Activated CD8-positive, alpha-beta memory T cell treated with anti-CD3 and anti-CD28 coated beads for 1 hour (primary cell): ENCODE results near the gene LCN15.
"Not testable (repeated sequence)": the region's sequence is repeated elsewhere in the genome, so short reads cannot be mapped to it uniquely, and the experiment has no call there.

Experiments used
- DNase-seq, 2 donors: peaks; one replicate each; pipeline ENCODE4 v3.0.0-alpha.2; 2020; ENCODE audit warnings: low read depth in 1 of 2; ENCODE audit errors: extremely low read depth in 1 of 2

Gene LCN15

DNA sequence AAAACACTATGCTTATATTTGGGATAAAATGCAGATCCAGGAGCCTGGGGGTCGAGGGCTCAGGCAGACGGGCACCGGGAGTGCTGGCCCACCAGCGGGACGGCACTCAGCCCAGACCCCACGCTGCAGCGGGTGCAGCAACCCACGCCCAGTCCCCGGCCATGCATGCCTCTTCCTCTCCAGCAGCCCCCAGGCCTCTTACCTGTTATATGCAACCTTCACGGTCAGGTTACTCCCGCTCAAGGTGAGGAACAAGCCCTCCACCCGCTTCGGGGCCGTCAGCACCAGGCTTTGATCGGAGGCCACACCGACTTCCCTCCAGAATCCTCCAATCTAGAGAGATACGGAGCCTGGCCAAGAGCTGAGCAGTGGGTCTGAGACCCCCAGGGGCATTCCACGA, 7.5 kb downstream of the LCN15 start:
- DNase-seq = no peak

DNA sequence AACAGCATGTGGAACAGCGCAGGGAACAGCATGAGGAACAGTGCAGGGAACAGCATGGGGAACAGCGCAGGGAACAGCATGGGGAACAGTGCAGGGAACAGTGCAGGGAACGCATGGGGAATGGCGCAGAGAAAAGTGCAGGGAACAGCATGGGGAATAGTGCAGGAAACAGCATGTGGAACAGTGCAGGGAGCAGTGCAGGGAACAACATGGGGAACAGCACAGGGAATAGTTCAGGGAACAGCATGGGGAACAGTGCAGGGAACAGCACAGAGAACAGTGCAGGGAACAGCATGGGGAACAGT, 8.2 kb downstream of the LCN15 start:
- no peak for DNase-seq

DNA sequence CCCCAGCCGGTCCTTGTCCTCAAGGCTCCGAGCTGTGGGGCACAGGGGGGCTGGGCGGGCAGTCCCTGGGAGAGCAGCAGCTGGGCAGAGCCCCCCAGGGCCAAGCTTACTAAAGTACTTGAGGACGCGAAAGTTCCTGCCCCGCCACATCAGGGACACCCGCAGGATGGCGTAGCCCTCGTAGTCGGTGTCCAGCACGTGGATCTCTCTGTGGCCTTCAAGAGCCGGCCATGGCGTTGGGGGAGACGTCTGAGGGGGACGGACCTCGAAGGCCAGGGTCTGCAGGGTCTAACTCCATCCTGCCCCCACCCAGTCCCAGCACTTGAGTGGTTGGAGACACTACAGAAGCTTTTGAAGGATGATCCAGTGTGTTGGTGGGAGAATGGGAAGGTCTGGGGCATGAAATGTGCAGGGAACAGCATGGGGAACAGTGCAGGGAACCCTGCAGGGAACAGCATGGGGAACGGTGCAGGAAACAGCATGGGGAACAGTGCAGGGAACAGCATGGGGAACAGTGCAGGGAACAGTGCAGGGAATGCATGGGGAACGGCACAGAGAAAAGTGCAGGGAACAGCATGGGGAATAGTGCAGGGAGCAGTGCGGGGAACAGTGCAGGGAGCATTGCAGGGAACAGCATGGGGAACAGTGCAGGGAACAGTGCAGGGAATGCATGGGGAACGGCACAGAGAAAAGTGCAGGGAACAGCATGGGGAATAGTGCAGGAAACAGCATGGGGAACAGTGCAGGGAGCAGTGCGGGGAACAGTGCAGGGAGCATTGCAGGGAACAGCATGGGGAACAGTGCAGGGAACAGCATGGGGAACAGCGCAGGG, 8.8 kb downstream of the LCN15 start:
- DNase-seq = not testable (repeated sequence)

DNA sequence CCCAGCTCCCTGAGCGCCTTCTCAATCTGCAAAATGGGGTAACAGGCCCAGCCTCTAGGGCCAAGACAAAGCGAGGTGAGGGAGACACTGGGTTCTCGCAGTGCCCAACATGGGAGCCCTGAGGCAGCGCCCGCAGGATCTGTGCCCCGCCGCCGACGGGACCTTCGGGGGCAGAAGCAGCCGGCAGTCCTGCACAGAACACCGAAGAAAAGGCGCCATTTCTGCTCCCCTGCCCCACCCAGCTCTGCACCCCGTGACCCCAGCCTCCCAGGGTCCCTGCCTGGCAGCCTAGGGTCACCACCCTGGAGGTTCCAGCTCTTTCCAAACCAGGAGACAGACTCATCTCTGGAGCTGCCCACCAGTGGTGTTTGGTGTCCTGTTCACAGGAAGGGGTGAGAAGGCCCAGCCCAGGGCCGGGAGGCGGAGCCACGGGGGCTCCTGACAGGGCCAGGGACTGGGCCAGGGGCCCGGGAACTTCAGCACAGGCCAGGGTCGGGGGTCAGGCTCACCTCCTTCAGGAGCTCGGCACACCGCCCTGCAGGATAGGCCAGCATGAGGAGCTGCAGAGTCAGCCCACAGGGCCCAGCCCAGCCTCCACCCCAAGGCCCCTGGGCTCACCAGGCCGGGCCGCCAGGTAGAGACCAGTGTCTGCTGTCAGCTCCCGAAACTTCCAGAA, 9.6 kb downstream of the LCN15 start:
- no peak for DNase-seq

DNA sequence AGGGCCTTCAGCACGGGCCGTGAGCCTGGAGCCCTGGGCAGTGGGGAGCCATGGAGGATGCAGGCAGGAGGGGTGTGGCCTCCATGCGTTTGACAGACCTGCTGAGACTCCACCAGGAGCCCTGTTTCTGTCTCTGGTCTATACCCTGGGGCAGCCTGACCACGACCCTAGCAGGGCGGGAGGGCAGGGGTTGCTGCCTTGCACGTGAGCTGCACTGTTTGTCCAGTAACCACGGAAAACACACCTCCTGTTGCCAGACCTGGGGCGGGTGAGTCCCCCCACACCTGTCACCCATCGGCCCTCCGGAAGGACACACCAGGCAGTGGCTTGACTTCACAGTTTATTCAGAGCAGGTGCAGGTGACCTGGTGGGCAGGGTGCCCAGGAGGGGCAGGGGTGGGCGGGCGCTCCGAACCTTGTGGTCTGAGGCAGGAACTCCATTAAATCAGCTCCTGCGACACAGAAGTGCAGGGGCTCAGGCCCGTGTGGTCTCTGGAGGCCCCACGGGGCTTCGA, 10.2 kb downstream of the LCN15 start:
- DNase-seq = no peak

DNA sequence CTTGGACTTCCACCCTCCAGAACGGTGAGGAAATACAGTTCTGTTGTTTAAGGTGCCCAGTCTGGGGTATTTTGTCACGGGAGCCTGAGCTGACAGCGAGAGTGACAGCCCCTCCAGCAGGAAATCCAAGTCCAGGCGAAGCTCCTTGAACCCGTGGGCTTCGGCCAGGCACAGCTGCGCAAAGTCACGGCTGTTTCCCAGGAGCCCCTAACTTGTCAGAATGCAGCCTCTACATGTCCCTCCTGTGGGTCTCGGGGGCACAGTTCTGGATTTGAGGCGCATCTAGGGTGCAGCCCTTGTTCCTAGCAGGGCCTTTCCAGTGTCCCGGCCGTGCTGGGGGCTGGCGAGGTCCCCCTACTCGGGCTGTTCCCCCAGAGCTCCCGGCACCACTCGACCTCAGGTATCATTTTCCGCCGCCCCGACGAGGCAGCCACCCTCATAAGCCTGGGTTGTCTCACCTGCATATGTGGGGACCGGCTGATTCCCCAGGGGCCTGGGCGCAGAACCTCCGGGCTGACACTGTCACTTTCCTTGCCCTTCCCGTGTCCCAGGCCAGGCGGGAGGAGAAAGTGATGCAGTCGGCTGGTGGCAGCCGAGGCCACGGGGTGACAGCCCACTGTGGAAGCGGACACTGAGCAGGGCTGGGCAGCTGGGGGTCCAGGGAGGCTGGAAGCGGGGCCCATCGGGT, 10.8 kb downstream of the LCN15 start:
- DNase-seq = no peak

DNA sequence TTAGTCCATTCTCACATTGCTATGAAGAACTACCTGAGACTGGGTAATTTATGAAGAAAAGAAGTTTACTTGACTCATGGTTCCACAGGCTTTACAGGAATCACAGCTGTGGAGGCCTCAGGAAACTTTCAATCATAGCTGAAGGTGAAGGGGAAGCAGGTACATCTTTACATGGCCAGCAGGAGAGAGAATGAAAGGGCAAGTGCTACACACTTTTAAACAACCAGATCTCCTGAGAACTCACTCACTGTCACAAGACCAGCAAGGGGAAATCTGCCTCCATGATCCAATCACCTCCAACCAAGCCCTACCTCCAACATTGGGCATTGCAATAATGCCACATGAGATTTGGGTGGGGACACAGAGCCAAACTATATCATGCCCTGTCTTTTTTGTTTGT, 12.5 kb downstream of the LCN15 start:
- DNase-seq = no peak

DNA sequence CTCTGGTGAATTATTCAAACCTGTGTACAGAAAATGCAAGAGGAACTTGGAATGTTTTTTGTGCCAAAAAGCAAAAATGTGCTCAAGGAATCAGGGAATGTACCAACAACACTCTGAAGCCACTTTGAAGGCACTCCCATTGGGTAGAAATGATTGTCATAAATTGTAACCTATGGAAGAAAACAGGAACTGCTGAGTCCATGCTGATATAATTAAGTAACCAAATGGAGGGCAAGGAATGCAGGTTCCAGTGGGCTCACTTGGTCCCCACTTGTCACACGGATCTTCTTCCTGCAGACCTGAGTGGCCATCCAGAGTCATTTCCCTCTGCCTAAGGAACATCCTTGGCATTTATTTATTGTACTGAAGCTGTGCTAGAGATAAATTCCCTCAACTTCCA, 13.1 kb downstream of the LCN15 start:
- no peak for DNase-seq

DNA sequence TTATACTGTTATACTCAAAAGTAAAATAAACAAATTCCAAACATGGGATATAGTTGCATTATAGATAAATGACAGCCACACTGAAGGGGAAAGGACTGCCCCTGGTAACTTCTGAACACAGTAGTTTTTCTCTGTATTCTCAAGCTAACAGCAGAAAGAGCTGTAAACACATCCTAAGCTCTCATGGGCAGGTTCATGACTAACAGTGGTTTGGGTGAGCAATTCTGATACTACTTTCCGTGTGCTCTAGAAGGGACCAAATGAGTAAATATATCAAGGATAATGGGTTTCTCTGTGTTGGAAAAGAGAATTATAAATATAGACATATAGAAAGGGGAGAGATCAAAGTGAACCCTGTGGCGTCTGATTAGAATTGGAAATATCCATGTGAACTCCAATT, 13.8 kb downstream of the LCN15 start:
- DNase-seq = no peak

DNA sequence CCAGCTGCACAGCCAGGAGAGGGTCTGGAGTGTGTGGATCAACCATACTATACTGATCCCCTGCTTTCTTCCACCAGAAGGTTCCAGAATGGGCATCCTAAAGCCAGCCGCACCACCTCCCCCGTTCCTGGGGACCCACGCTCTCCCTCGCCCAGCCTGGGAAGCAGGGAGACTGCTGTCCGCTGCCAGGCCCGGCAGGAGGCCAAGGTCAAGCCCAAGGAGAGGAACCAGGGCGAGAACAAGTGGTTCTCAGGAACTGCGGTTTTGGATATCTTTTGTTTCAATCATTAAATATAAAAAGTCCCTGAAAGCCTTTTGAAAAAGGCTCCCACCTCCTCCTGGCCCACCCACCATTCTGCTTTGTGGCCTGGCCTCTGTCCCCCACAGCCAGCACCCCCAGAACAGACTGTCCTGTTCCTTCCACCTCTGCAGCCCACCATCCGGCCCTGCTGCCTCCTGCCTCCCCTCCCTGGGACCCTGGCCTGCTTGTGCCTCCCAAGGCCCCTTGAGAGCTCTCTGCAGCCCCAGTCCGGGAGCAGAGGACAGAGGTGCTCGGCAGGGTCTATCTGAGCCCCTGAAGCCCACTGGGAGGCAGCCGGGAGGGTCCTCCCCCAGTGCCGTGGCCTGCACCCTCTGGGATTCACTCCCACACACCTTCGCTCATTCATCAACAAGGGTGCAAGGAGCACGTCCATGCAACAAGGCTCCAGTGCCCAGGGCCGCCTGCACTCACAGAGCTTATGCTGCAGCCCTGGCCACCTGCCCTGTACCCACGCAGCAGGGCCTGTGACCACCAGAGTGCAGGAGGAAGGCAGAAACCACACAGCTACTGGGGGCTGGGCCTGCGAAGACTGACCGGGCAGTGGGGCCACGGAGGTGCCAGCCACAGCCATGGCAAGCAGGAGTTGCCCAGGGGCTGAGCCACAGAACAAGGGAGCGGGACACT, 15.4 kb downstream of the LCN15 start:
- no peak for DNase-seq

DNA sequence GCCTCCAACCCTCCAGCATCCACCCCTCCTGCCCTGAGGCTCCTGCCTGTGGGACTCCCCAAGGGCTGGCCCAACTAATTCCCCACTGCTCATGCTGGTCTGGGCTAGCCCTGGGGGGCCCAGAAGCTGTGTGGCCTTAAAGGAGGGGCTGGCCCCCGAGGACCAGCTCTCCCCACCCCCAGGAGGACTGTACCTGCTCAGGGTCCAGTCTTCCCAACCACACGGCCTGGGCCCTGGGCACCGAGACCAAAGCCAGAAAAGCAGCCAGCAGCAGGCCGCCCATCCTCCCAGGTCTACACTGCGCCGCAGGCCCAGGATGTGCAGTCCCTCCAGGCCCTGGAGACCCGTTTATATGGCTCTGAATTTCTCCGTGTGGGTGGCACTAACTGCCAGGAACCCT, 16.1 kb downstream of the LCN15 start, which contains the start of gene LCN6:
TSS of gene LCN6 (minus strand) at position 325 of the 400 bp plus-strand sequence. CDS start at position 283, 42 bp downstream.
- no peak for DNase-seq

DNA sequence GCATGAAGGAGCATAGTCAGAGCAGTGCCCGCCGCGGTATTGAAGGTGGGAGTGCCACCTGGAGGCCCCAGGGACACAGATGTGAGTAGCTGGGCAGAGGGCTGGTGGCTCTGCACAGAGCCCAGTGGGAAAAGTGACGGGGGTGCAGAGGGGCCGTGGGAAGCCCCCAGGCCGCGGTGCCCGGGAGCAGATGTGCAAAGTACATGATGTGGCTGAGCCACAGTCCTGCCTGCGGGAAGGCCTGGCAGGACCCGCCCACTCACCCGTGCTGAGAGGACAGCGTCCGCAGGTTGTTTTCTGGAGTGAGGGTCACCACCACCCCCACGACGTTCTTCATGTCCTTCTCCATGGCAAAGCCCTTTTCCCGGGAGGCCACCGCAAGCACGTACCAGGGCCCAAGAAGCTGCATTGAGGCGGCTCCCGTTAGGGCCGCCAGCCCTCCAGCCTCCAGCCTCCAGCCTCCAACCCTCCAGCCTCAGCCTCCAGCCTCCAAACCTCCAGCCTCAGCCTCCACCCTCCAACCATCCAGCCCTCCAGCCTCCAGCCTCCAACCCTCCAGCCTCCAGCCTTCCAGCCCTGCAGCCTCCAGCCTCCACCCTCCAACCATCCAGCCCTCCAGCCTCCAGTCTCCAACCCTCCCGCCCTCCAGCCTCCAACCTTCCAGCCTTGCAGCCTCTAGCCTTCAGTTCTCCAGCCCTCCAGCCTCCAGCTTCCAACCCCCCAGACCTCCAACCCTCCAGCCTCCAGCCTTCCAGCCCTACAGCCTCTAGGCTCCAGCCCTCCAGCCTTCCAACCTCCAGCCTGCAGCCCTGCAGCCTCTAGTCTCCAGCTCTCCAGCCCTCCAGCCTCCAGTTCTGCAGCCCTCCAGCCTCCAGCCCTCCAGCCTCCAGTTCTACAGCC, 16.9 kb downstream of the LCN15 start:
- no peak for DNase-seq

DNA sequence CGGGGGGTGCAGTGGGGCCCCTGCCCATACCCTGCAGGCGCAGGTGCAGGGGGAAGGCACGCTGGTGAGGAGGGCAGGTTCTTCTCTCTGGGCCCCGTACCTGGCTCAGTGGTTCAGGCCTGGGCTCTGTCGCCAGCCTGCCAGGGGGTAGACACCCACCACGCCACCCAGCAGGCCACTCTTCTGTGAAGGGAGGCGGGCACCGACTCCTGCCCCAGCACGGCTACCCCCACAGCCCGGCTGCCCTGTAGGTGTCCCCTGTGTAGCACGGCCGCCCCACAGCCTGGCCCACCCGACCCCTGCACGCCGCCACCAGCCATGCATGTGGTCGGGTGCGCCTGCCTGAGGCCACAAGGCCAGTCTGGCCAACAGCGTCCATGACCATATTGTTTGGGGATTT, 17.7 kb downstream of the LCN15 start:
- DNase-seq = no peak

DNA sequence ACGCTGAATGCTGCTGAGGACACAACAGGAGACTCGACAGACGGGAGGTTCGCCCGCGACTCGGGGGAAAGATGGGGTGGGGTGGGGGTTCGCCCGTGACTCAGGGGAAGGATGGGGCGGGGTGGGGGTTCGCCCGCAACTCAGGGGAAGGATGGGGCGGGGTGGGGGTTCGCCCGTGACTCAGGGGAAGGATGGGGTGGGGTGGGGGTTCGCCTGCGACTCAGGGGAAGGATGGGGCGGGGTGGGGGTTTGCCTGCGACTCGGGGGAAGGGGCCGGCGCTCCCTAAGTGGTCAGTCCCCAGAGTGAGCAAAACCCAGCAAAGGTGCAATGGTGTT, 18.2 kb downstream of the LCN15 start:
- DNase-seq = no peak

DNA sequence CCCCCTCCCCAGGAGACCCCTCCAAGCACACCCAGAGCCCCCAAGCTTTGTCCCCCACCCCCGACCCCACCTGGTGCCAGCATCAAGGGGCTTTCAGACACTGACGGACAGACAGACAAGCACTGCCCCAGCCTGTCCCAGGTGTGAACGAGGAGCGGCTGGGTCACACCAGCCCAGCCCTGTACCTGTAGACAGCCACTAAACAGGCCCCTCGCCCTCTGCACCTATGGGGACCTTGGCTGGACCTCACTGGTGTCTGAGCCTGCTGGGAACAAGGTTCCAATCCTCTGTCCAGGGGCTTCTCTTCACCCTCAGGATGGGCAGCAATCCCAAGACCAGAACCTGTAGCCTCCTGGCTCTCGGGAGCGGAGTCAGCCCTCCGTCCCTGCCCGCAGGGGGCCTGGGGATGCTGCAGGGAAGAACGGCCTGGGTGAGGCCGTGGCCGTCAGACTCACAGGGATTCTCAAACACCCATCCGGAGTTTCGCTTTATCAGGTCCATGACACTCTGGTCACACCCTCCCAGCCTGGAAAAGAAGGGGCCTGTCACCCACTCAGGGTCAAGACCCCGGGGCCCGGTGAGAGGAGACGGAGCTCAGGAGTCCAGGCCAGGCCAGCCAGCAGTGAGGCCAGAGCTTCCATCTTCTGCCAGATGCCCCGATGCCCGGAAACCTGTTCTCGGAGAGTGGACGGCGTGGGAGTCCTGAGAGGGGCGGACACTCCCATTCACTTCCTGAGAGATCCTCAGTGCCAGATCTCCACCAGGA, 18.7 kb downstream of the LCN15 start:
- no peak for DNase-seq

DNA sequence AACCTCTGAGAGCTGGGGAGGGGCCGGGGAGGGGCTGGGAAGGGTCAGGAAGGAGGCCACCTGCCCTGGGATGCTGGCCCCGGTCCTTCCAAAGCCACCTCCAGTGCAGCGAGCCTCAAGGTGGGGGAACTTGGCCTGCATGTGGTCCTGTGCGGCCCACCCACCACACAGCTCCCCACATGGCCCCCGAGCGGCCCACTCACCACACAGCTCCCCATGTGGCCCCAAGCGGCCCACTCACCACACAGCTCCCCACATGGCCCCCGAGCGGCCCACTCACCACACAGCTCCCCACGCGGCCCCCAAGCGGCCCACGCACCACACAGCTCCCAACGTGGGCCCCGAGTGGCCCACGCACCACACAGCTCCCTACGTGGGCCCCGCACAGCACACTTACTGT, 19.5 kb downstream of the LCN15 start:
- no peak for DNase-seq

DNA sequence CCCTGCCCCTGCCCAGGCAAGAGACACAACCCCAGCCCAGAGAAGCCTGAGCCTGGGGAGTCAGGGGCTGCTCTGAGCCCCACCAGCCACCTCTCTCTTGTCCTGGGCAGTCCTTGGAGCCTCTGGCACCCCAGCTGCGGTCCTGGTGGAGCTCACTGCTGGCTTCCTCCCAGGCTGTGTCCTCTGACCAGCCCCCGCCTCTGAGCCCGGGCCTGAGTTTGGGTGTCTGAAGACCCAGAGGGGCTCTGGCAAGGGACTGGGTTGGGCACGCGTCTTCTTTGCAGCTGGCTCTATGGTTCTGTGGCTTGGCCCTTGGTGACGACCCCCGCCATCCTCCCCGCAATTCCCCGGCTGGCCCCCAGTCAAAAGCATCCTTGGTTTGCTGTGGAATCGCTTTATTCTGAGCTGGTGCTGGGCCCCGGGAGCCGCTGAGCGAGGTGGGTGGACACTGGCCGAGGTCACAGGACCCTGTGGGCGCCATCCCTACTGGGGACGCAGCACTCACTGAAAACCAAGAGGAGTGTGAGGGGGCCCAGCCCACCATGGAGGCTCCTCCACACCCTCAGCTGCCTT, 20.6 kb downstream of the LCN15 start:
- DNase-seq = no peak

DNA sequence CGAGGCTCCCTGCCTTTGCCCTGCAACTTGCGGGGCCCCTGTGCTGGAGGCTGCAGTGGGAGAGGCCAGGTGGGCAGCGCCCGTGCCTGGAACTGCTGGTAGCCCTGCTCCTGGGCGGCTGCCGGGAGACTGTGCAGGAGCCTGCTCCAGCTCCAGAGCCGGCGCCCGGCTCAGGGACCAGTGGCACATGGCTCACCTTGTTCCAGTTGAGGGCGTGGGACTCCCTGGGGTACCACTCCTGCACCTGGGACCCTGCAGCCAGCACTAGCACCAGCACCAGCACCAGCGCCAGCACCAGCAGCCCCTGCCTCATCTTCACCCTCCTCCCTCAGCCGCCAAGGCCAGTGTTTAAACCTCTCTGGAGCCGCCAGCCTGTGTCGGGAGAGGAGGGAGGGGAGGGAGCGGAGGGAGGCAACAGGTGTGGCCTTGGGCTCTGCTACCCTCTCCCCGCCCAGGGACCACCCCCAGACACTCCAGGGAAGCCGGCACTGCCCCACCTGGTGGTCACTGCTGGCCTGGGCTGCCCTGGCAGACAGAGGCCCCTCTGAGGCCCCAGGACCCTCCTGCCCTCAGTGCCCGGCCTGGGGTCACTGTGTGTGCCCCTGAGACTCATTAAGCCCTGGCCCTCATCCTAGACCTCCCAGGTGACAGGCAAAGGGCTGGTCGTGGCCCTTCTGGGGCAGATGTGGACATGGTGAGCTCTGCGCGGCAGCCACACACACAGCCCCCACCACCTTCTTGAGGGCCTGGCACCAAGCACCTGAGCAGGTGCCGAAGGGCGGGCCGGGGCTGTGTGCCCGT, 21.5 kb downstream of the LCN15 start, which contains the start of gene LCN10:
TSS of gene LCN10 (minus strand) at position 350 of the 801 bp plus-strand sequence. CDS start at position 313, 37 bp downstream.
- DNase-seq = no peak
